ENCODE data around the gene DIAPH2. TPM values are rescaled to one million over a fixed set of nuclear protein-coding genes. Genes with fewer than 3 reads are reported as not detected.
A peak's percentile ranks its signal among the peaks of the same experiment; 100 is the strongest.

DIAPH2 gene
- total RNA-seq, 1 donor from 2014 or later, result 33.0 TPM

- no peak for DNase-seq
Measured at GRCh38 chrX:97189668-97190067, 505.0 kb downstream of the DIAPH2 start.

DNA sequence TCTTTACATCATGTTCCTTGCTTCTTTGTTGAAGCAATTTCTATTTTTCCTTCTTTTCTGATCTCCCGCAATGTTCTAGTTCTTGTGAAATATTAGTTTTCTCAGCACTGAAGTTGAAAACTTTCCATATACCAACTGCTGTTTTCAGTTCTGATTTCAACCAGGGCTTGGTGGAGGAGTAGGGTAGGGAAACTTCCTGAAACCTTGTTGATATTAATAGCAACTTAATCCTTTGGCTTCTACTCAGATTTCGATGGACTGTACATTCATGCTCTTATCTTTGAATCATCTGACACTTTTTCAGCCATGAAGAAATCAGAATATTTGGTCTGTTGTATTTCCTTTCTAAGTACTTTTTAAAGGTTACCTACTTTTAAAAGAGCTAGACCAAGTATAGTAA is 514.9 kb downstream of the DIAPH2 start:
- DNase-seq, result no peak

DNA sequence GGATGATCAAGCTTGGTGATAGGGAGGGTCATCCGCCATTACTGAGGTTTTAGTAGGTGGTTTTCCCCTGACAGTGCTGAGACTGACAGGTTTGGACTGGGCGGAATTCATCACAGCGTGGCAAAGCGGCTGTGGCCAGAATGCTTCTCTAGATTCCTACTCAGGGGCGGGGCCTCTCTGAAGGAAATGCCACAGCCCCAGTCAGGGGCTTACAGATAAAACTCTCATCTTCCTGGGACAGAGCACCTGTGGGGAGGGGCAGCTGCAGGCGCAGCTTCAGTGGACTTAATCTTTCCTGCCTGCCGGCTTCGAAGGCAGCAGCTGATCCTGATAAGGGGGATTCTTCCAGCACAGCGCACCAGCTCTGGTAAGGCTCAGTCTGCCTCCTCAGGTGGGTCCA is 515.8 kb downstream of the DIAPH2 start:
- no peak for DNase-seq

GRCh38 chrX:97210501-97210900 is 525.9 kb downstream of the DIAPH2 start:
- no peak for DNase-seq

GRCh38 chrX:97211070-97211469 is 526.4 kb downstream of the DIAPH2 start:
- no peak for DNase-seq

DNA sequence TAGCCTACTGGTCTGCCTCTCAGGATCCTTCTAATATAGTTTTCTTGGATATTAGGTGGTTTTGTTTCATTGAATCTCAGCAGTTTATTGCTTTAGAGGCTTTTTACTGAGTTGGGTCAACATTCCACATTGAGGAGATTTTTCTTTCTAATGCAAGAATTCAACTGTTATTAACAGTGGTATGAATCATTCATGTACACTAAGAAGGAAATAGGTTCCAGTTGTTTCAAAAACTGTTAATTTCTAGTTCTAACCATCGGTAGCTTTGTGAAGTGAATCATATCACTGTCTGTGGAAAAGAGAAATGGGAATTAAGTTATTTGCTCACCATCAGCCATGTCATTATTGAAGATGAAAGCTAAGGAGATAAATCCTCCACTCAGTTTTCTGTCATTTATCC is 530.5 kb downstream of the DIAPH2 start:
- no peak for DNase-seq

- DNase-seq, result no peak
Measured at GRCh38 chrX:97224148-97224547, 539.5 kb downstream of the DIAPH2 start.

- DNase-seq, result no peak
Measured at GRCh38 chrX:97229318-97229717, 544.7 kb downstream of the DIAPH2 start.

GRCh38 chrX:97230948-97231347 is 546.3 kb downstream of the DIAPH2 start:
- no peak for DNase-seq

GRCh38 chrX:97234471-97235081 is 549.9 kb downstream of the DIAPH2 start:
- DNase-seq, result no peak

DNA sequence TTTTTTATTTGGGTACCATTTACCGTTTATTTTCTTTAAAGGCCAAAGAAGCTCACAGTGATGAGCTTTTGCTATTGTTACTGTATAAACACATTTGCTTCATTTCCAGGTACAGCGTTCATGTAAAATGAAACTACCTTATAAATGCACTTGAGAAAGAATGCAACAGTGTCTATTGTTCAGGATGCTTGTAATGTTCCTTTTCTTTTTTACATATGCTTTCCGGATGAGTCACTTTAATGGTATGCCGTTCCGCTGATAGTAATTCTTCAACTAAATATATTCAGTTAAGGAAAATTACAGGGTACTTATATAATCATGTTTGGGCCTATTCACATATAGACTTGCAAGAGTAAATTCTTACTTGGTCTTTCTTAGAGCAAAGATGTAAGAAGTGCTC is 554.0 kb downstream of the DIAPH2 start:
- no peak for DNase-seq

- no peak for DNase-seq
Measured at GRCh38 chrX:97252111-97252510, 567.5 kb downstream of the DIAPH2 start.

DNA sequence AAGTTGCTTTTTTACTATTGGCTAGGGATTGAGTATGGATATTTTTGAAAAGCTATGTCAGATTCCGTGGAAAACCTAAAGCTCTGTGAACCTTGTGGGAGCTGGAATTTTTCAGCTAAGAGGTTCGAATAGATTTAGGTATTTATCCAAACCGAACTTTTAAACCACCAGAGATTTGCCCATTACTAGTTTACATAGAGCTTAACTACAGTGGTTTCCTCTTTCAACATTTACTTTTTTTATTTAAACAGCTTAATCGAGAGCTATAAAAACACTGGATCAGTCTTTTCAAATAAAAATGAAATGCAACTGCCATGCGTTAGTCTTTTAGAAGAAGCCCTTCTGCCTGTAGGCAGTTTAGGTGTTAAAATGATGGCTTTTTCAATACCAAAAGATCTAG is 576.0 kb downstream of the DIAPH2 start:
- DNase-seq, result no peak

GRCh38 chrX:97266406-97267121 is 581.9 kb downstream of the DIAPH2 start:
- peak; percentile 3 for DNase-seq

DNA sequence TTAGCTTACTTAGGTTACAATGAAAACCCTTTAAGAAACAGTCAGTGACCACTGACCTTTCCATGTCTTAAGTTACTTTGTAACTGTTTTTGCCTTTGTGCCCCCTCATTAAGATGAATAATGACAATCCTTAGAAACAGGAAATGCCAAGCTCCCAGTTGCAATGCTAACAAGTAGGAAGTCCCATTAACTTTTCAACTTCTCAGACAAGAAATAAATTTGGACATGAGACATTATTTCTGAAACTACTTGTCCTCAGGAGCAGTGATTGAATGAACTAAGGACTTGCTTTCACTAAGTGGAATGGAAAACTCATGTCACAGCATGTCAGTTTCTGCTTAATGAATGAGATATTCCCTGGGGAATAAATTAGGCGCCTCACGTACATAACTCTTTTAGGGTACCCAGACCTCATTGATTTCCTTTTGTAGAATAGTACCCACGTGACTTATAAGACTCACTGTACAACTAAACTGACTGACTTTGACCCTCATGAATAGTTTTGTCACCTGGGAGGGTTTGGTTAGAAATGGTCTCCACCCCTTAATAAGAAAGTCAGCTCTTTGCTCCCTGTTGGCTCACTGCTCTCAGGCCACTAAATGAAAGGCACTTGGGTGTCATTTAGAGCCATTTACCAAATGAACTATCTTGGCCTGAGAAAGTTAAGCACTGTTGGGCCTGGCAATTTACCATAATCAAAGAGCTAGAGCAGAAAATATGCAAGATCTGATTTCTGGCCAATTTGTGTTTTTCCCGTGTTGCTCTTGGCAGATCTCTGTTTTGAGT is 582.9 kb downstream of the DIAPH2 start:
- peak; percentile 5 for DNase-seq

DNA sequence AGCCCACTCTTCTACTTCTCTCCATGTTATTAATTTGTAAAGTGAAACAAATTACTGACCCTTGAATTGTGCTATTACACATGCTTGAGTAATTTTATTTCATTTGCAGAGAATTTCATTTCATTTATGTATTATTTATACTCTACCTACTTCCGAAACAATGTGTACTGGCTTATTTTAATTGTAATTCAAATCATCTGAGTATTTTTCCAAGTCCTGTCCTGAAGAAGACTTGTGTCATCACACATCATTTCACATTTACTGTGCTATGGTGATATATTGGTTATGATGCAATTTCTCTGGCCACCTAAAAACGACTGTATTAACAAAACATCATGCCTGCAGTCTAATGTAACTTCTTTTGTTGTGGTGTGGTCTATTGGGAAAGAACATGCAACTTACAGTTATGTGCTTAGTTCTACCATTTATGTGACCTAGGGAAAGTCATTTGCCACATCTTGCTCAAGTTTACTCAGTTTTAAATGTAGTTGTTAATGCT is 583.6 kb downstream of the DIAPH2 start:
- DNase-seq, result no peak

GRCh38 chrX:97284531-97284930 is 599.9 kb downstream of the DIAPH2 start:
- no peak for DNase-seq

- DNase-seq, result no peak
Measured at GRCh38 chrX:97290199-97290598, 605.6 kb downstream of the DIAPH2 start.

GRCh38 chrX:97294041-97294440 is 609.4 kb downstream of the DIAPH2 start:
- no peak for DNase-seq

DNA sequence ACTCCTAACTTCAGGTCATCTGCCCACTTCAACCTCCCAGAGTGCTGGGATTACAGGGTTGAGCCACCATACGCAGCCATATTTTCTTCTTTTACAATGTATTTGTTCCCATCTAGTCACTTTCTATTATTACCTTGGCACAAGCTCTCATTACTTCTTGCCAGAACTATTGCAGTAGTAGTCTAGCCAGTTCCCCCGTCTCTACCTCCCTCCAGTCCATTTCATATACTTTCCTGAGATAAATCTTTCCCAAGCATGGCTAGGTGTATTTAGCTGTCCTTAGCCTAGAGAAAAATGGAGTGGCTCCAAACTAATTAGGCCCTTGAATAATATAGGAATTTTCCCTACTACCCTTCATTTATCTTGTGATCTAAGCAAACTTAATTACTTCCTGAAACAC is 611.3 kb downstream of the DIAPH2 start:
- no peak for DNase-seq

DNA sequence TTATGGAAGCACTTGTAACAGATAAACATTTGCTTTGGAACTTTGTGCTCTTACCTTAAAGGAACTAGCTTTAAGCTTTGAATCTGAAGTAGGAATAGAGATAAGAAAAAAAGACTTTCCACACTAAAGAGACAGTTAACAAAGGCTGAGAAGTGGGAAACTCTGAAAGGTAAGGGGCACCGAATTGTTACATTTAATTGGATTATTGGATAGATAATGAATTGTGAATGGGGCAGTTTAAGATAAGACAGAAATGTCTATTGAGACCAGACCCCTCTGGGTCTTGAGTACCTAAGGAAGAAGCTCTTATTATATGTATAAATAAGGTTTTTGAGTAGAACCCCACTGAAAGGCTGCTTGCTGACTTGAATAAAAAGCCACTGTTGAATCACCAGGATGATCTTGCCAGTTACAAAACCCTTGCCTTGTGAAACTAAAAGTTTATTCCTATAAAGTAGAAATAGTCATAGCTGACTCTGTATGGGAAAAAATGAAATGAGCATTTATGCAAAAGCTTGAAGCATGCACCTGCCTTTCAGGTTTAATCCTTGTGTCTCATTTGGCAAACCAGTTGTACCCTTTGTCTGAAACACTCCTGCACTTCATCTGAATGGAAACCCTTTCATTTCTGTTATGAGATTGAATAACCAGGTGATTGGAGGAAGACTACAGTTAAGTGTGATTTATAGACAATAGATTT is 622.3 kb downstream of the DIAPH2 start:
- DNase-seq, result no peak

DNA sequence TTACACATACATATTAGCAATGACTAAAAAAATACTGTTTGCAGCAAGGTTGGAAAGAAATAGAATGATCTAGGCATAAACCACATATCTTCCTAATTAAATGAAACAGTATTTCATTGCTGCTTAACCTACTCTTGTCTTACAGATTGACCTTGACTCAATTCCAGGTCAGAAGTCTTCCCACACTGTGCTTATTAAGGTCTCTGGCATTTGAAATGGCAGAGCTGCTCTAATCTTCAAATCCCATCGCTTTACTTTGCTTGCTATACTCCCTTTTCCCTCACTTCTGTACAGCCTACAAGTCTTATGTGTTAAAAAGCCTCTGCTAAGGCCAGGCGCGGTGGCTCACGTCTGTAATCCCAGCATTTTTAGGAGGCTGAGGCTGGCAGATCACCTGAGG is 623.5 kb downstream of the DIAPH2 start:
- DNase-seq, result no peak

Data from tongue (tissue), 2 donors.